ENCODE measurements around the gene PKD1. TPM values are rescaled to one million over a fixed set of nuclear protein-coding genes. Genes with fewer than 3 reads are reported as not detected.

PKD1 gene
- total RNA-seq, 1 donor from 2014 or later = 628 TPM

DNA sequence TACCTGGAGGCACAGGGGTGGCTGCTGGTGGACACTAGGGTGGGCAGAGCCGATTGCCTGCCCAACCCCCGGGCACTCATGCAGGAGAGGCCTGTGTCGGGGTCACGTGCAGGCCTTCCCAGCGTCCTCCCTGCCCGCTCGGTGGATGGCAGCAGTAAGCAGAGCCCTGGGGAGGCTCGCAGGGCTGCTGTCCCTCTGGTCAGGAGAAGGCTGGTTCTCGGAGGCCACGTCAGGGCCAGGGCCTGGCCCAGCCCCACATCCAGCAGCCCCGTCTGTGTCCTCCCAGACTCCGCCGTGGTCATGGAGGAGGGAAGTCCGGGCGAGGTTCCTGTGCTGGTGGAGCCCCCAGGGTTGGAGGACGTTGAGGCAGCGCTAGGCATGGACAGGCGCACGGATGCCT lies 52.3 kb downstream of the PKD1 start:
- H3K27ac Mint-ChIP-seq (ENCODE audit: unreplicated experiment) = no peak overlapping the region
- peaks cover 11% of the 10 kb centered on the region for H3K9me3 Mint-ChIP-seq (ENCODE audit: unreplicated experiment)
- H3K4me1 Mint-ChIP-seq (ENCODE audit: low read depth, unreplicated experiment) = peaks cover 6% of the 10 kb centered on the region
- TF ChIP-seq, protein P1, sequence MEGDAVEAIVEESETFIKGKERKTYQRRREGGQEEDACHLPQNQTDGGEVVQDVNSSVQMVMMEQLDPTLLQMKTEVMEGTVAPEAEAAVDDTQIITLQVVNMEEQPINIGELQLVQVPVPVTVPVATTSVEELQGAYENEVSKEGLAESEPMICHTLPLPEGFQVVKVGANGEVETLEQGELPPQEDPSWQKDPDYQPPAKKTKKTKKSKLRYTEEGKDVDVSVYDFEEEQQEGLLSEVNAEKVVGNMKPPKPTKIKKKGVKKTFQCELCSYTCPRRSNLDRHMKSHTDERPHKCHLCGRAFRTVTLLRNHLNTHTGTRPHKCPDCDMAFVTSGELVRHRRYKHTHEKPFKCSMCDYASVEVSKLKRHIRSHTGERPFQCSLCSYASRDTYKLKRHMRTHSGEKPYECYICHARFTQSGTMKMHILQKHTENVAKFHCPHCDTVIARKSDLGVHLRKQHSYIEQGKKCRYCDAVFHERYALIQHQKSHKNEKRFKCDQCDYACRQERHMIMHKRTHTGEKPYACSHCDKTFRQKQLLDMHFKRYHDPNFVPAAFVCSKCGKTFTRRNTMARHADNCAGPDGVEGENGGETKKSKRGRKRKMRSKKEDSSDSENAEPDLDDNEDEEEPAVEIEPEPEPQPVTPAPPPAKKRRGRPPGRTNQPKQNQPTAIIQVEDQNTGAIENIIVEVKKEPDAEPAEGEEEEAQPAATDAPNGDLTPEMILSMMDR (IDR thresholded peaks at IDR 0.05; ENCODE audit: partially characterized antibody, unreplicated experiment) = no peak
- H3K27me3 Mint-ChIP-seq (ENCODE audit: unreplicated experiment) = peaks cover 8% of the 10 kb centered on the region
- no peaks in the 10 kb centered on the region for H3K36me3 Mint-ChIP-seq (ENCODE audit: unreplicated experiment)
- DNase-seq = no peak
- no peak overlapping the region for H3K4me3 Mint-ChIP-seq (ENCODE audit: unreplicated experiment)

- TF ChIP-seq, protein P1 (IDR thresholded peaks at IDR 0.05; ENCODE audit: partially characterized antibody, unreplicated experiment) = no peak
- Mint-ChIP-seq H3K36me3 (ENCODE audit: unreplicated experiment) (no peaks in the 10 kb centered on the region), H3K27me3 (ENCODE audit: unreplicated experiment) (peaks cover 8% of the 10 kb centered on the region), H3K4me1 (ENCODE audit: low read depth, unreplicated experiment) (peaks cover 6% of the 10 kb centered on the region), H3K4me3 (ENCODE audit: unreplicated experiment) (no peak overlapping the region), H3K9me3 (ENCODE audit: unreplicated experiment) (peaks cover 11% of the 10 kb centered on the region), H3K27ac (ENCODE audit: unreplicated experiment) (peak overlapping the region; percentile 44)
- no peak for DNase-seq
Observed at GRCh38 chr16:2082983-2083364, 52.7 kb downstream of the PKD1 start.

DNA sequence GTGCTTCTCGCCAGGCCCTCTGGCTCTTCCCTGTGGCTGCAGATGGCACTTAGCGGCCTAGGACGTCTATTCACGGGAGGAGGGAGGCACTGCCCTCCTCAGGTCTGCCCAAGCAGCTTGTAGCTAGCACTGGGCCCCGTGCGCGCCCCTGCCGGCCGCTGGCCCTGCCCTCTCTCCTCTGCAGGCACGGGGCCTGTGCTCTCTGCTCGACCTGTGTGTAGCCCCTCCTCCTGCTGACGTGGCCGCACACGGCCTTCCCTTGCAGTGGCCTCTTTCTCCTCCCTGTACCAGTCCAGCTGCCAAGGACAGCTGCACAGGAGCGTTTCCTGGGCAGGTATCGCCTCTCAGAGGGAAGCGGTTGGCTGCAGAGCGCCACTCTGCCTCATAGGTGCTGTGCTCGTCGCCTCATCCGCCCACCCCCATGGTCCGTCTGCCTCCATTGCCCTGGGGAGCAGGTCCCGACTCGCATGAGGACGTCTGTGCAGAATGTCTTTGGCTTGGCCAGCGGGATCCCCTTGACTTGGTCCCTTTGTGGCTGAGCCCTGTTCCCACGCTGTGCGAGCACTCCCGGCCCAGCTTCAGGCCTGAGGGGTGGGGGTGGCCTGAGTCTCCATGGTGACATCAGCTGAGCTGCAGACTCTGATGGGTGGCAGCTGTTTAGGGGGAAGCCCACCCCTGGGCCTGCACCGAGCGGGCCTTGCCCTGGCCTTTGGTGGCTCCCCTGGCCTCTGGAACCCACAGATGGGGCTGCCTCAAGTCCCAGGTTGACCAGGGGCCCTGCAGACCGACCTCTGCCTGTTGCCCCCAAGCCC lies 53.3 kb downstream of the PKD1 start:
- Mint-ChIP-seq H3K36me3 (ENCODE audit: unreplicated experiment) (no peaks in the 10 kb centered on the region), H3K4me3 (ENCODE audit: unreplicated experiment) (peak overlapping the region; percentile 46), H3K9me3 (ENCODE audit: unreplicated experiment) (peaks cover 8% of the 10 kb centered on the region), H3K27ac (ENCODE audit: unreplicated experiment) (no peak overlapping the region), H3K4me1 (ENCODE audit: low read depth, unreplicated experiment) (peaks cover 6% of the 10 kb centered on the region), H3K27me3 (ENCODE audit: unreplicated experiment) (peaks cover 8% of the 10 kb centered on the region)
- TF ChIP-seq, protein P1 (IDR thresholded peaks at IDR 0.05; ENCODE audit: partially characterized antibody, unreplicated experiment) = no peak
- DNase-seq = no peak

DNA sequence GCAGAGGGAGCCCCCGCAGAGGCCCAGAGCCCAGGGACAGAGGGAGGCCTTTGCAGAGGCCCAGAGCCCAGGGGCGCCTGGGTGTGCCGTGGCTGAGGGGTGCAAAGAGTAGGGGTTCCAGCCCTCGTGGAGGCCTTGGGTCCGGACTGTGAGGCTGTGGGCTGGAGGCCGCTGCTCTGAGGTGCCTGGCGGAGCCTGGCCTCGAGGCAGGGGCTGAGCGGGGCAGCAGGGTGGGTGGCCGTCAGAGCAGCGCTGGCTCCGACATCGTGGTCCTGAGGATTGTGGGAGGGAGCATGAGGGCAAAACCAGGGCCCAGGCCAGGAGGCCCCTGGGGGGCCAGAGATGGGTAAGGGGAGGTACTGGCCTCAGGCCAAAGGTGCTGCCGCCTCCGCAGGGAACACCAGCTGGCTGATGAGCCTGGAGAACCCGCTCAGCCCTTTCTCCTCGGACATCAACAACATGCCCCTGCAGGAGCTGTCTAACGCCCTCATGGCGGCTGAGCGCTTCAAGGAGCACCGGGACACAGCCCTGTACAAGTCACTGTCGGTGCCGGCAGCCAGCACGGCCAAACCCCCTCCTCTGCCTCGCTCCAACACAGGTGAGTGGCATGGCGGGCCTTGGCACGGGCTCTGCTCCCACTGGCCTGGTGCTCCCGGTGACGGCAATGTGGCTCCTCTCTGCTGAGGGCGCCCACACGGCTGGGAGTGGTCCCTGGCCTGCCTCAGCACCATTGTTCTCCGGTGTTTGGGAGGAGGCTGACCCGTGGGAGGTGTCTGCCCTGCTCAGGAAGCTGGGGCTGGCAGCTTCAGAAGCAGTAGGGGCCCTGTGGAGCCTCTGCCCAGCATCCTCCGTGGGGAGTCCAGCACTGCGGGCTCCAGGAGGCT lies 54.3 kb downstream of the PKD1 start:
- no peak for DNase-seq
- Mint-ChIP-seq H3K4me3 (ENCODE audit: unreplicated experiment) (no peak overlapping the region), H3K27me3 (ENCODE audit: unreplicated experiment) (peaks cover 8% of the 10 kb centered on the region), H3K9me3 (ENCODE audit: unreplicated experiment) (peaks cover 5% of the 10 kb centered on the region), H3K36me3 (ENCODE audit: unreplicated experiment) (no peaks in the 10 kb centered on the region), H3K27ac (ENCODE audit: unreplicated experiment) (no peak overlapping the region), H3K4me1 (ENCODE audit: low read depth, unreplicated experiment) (peaks cover 6% of the 10 kb centered on the region)
- TF ChIP-seq, protein P1 (IDR thresholded peaks at IDR 0.05; ENCODE audit: partially characterized antibody, unreplicated experiment) = no peak
